IMR-90 (cell line): ENCODE measurements around the gene ATP5PO.

Experiments used
- BHLHE40 ChIP-seq: fragments of 150-350 bp; IDR thresholded peaks from 2 replicates; pipeline ENCODE4 v1.6.1; 2016; ENCODE audit warnings: mild to moderate bottlenecking, low read depth, low read length
- CEBPB ChIP-seq: IDR thresholded peaks from 2 replicates; pipeline ENCODE4 v1.6.1; 2012; ENCODE audit warnings: low read depth, low read length, improper control_type of control experiment
- CHD1 ChIP-seq: IDR thresholded peaks from 2 replicates; pipeline ENCODE4 v1.6.1; 2012; ENCODE audit warnings: low read depth, low read length, improper control_type of control experiment
- FOS ChIP-seq: fragments of 150-350 bp; IDR thresholded peaks from 2 replicates; pipeline ENCODE4 v1.6.1; 2016; ENCODE audit warnings: low read depth, low read length
- MAFK ChIP-seq: IDR thresholded peaks from 2 replicates; pipeline ENCODE4 v1.6.1; 2012; ENCODE audit warnings: low read depth, low read length, improper control_type of control experiment
- MXI1 ChIP-seq: IDR thresholded peaks from 2 replicates; pipeline ENCODE4 v1.6.1; 2012; ENCODE audit warnings: low read depth, mild to moderate bottlenecking, low read length, moderate library complexity, borderline replicate concordance
- NFE2L2 ChIP-seq: fragments of 150-350 bp; IDR thresholded peaks from 2 replicates; pipeline ENCODE4 v1.6.1; 2016; ENCODE audit warnings: low read depth, mild to moderate bottlenecking, low read length
- POLR2A ChIP-seq: IDR thresholded peaks from 2 replicates; pipeline ENCODE4 v1.6.1; 2012; ENCODE audit warnings: mild to moderate bottlenecking, low read depth, low read length
- RAD21 ChIP-seq: IDR thresholded peaks from 2 replicates; pipeline ENCODE4 v1.6.1; 2012; ENCODE audit warnings: low read length, improper control_type of control experiment
- RCOR1 ChIP-seq: IDR thresholded peaks from 2 replicates; pipeline ENCODE4 v1.6.1; 2012; ENCODE audit warnings: mild to moderate bottlenecking, low read length, improper control_type of control experiment; ENCODE audit not compliant: insufficient replicate concordance
- RFX5 ChIP-seq: IDR thresholded peaks from 2 replicates; pipeline ENCODE4 v1.8.0; 2012; ENCODE audit warnings: low read depth, mild to moderate bottlenecking, low read length, moderate library complexity
- SMC3 ChIP-seq: fragments of 150-350 bp; IDR thresholded peaks from 2 replicates; pipeline ENCODE4 v1.6.1; 2016; ENCODE audit warnings: low read depth, mild to moderate bottlenecking, antibody characterized with exemption, low read length, moderate library complexity
- TF ChIP-seq, protein P1 (sequence below): conservative IDR thresholded peaks from 2 replicates; pipeline ENCODE4 v1.5.1; 2012; ENCODE audit warnings: mild to moderate bottlenecking, low read depth, low read length, improper control_type of control experiment
- TF ChIP-seq, protein P2 (sequence below): fragments of 150-350 bp; IDR thresholded peaks from 2 replicates; pipeline ENCODE4 v1.6.1; 2017; ENCODE audit warnings: mild to moderate bottlenecking, antibody characterized with exemption, low read length, low read depth

DNA sequence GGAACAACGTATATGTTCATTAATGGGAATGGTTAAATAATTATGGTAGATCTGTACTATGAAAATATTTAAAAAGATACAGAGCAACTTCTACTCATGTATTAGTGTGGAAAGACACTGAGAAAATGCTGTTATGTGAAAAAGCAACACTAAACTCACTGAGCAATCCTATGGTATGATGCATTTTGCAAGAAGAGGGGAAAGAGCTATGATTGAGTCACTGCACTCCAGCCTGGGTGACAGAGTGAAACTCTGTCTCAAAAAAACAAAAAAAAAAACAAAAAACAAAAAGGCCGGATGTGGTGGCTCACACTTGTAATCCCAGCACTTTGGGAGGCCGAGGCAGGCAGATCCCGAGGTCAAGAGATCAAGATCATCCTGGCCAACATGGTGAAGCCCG is 44.4 kb downstream of the ATP5PO start:
- TF ChIP-seq, protein P1, sequence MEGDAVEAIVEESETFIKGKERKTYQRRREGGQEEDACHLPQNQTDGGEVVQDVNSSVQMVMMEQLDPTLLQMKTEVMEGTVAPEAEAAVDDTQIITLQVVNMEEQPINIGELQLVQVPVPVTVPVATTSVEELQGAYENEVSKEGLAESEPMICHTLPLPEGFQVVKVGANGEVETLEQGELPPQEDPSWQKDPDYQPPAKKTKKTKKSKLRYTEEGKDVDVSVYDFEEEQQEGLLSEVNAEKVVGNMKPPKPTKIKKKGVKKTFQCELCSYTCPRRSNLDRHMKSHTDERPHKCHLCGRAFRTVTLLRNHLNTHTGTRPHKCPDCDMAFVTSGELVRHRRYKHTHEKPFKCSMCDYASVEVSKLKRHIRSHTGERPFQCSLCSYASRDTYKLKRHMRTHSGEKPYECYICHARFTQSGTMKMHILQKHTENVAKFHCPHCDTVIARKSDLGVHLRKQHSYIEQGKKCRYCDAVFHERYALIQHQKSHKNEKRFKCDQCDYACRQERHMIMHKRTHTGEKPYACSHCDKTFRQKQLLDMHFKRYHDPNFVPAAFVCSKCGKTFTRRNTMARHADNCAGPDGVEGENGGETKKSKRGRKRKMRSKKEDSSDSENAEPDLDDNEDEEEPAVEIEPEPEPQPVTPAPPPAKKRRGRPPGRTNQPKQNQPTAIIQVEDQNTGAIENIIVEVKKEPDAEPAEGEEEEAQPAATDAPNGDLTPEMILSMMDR, result no peak
- TF ChIP-seq RFX5, result no peak
- no peak for TF ChIP-seq SMC3
- TF ChIP-seq POLR2A, result no peak
- TF ChIP-seq RAD21, result no peak
- no peak for TF ChIP-seq BHLHE40
- TF ChIP-seq CEBPB, result peak; percentile 48; the same call in 1 of the 2 replicates
- TF ChIP-seq FOS, result no peak
- TF ChIP-seq RCOR1, result no peak
- no peak for TF ChIP-seq NFE2L2
- no peak for TF ChIP-seq CHD1
- TF ChIP-seq, protein P2, sequence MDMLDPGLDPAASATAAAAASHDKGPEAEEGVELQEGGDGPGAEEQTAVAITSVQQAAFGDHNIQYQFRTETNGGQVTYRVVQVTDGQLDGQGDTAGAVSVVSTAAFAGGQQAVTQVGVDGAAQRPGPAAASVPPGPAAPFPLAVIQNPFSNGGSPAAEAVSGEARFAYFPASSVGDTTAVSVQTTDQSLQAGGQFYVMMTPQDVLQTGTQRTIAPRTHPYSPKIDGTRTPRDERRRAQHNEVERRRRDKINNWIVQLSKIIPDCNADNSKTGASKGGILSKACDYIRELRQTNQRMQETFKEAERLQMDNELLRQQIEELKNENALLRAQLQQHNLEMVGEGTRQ, result no peak
- TF ChIP-seq MAFK, result no peak
- TF ChIP-seq MXI1, result no peak
